Panc1 (cell line): ENCODE data around the gene OR10K2.

ENCODE experiments used
- POLR2AphosphoS5 ChIP-seq: IDR thresholded peaks from 2 replicates; pipeline ENCODE4 v1.6.1; 2012; ENCODE audit warnings: mild to moderate bottlenecking, low read depth, low read length, moderate library complexity
- TF ChIP-seq, protein P1 (sequence below): fragments of 450-650 bp; IDR thresholded peaks from 2 replicates; pipeline ENCODE4 v1.5.1; 2017; ENCODE audit warnings: mild to moderate bottlenecking
- TF ChIP-seq, protein P2 (sequence below), 2 experiments: IDR thresholded peaks; 2 replicates each; pipeline ENCODE4 v1.6.1; 2011 to 2012; ENCODE audit warnings: low read depth in 2 of 2, control low read depth in 1 of 2, low read length in 1 of 2, mild to moderate bottlenecking in 1 of 2, moderate library complexity in 1 of 2; ENCODE audit not compliant: insufficient read depth in 1 of 2

- TF ChIP-seq, protein P1, sequence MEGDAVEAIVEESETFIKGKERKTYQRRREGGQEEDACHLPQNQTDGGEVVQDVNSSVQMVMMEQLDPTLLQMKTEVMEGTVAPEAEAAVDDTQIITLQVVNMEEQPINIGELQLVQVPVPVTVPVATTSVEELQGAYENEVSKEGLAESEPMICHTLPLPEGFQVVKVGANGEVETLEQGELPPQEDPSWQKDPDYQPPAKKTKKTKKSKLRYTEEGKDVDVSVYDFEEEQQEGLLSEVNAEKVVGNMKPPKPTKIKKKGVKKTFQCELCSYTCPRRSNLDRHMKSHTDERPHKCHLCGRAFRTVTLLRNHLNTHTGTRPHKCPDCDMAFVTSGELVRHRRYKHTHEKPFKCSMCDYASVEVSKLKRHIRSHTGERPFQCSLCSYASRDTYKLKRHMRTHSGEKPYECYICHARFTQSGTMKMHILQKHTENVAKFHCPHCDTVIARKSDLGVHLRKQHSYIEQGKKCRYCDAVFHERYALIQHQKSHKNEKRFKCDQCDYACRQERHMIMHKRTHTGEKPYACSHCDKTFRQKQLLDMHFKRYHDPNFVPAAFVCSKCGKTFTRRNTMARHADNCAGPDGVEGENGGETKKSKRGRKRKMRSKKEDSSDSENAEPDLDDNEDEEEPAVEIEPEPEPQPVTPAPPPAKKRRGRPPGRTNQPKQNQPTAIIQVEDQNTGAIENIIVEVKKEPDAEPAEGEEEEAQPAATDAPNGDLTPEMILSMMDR: no peak
- TF ChIP-seq POLR2AphosphoS5: no peak
- TF ChIP-seq, protein P2, sequence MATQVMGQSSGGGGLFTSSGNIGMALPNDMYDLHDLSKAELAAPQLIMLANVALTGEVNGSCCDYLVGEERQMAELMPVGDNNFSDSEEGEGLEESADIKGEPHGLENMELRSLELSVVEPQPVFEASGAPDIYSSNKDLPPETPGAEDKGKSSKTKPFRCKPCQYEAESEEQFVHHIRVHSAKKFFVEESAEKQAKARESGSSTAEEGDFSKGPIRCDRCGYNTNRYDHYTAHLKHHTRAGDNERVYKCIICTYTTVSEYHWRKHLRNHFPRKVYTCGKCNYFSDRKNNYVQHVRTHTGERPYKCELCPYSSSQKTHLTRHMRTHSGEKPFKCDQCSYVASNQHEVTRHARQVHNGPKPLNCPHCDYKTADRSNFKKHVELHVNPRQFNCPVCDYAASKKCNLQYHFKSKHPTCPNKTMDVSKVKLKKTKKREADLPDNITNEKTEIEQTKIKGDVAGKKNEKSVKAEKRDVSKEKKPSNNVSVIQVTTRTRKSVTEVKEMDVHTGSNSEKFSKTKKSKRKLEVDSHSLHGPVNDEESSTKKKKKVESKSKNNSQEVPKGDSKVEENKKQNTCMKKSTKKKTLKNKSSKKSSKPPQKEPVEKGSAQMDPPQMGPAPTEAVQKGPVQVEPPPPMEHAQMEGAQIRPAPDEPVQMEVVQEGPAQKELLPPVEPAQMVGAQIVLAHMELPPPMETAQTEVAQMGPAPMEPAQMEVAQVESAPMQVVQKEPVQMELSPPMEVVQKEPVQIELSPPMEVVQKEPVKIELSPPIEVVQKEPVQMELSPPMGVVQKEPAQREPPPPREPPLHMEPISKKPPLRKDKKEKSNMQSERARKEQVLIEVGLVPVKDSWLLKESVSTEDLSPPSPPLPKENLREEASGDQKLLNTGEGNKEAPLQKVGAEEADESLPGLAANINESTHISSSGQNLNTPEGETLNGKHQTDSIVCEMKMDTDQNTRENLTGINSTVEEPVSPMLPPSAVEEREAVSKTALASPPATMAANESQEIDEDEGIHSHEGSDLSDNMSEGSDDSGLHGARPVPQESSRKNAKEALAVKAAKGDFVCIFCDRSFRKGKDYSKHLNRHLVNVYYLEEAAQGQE (IDR thresholded peaks at IDR 0.05; ENCODE audit: insufficient read depth in 1 of 2, low read depth in 2 of 2, low read length in 1 of 2): no peak
Measured at GRCh38 chr1:158422212-158422611, 3.8 kb downstream of the OR10K2 start.
